Suprapubic skin (tissue), 3 donors: ENCODE data around the gene CRYBB2.

ENCODE experiments used
- CTCF ChIP-seq, 2 donors: fragments of 200-600 bp in 1 of 2; fragments of 450-650 bp in 1 of 2; sonication (generic) in 1 of 2; IDR thresholded peaks; one replicate each; pipeline ENCODE4 v1.5.1; 2016 to 2019; ENCODE audit warnings: antibody characterized with exemption in 2 of 2, mild to moderate bottlenecking in 1 of 2, moderate library complexity in 1 of 2
- EP300 ChIP-seq: sonication (generic); formaldehyde crosslinking; IDR thresholded peaks from one replicate; pipeline ENCODE4 v1.6.1; 2017; ENCODE audit warnings: antibody characterized with exemption
- POLR2A ChIP-seq, 2 donors: fragments of 450-650 bp; IDR thresholded peaks; one replicate each; pipeline ENCODE4 v1.6.1; 2017; ENCODE audit warnings: antibody characterized with exemption in 2 of 2, mild to moderate bottlenecking in 2 of 2, moderate library complexity in 2 of 2

- no peak for TF ChIP-seq CTCF (IDR thresholded peaks at IDR 0.05)
- no peak for TF ChIP-seq EP300
- TF ChIP-seq POLR2A (IDR thresholded peaks at IDR 0.05): no peak
These were observed 23.1 kb upstream of the CRYBB2 start for GRCh38 chr22:25196326-25196725.
